ENCODE results near the gene PAQR5. TPM values are rescaled to one million over a fixed set of nuclear protein-coding genes. Genes with fewer than 3 reads are reported as not detected.
"Not testable (repeated sequence)": the region's sequence is repeated elsewhere in the genome, so short reads cannot be mapped to it uniquely, and the experiment has no call there.

The PAQR5 gene
- total RNA-seq, 1 donor from 2014 or later = not detected

DNA sequence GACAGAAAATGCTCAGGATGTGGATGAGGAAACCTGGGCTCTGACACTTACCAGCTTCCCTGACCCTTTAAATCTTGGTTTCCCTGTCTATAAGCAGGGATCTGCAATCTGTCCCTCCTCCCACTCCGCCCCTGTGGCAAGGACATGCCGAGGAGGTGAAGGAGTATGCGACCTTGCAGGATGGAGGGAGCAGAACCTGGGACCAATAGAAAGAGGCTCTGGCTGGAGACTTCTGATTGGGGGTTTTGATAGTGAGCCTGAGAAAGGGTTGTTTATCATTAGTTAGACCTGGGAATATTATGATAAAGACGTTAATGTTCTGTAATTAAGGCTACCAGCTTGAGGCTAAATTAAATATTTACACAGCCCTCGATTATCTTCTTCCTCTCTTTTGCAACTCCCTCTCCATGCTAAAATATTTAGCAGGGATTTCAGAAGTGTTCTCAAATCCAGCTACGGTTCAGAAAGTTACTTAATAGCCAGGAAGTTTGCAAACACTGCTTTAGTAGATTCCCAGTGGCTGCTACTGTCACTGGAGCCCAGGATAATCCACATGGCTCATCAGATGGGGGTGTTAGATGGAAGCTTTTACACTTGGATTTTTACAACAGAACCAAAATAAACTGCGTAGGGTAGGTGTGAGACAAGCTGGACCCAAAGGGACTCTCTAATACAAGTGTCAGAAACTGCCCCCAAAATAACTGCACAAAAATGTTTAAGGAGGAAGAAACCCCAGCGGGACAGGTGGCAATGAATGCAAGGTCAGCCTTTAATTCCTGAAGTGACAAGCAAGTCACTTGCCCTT is 9.2 kb upstream of the PAQR5 start:
- Mint-ChIP-seq H3K4me3 (no peak overlapping the region), H3K27ac (no peak overlapping the region), H3K9me3 (no peaks in the 10 kb centered on the region), H3K27me3 (no peaks in the 10 kb centered on the region), H3K4me1 (no peaks in the 10 kb centered on the region), H3K36me3 (ENCODE audit: low read depth) (no peaks in the 10 kb centered on the region)
- POLR2A ChIA-PET = no interaction called here
- DNase-seq = no peak
- intact Hi-C loops (cut with micrococcal nuclease) = no loop called here
- ATAC-seq (ENCODE audit: low read depth) = no peak
- TF ChIP-seq, protein P1, sequence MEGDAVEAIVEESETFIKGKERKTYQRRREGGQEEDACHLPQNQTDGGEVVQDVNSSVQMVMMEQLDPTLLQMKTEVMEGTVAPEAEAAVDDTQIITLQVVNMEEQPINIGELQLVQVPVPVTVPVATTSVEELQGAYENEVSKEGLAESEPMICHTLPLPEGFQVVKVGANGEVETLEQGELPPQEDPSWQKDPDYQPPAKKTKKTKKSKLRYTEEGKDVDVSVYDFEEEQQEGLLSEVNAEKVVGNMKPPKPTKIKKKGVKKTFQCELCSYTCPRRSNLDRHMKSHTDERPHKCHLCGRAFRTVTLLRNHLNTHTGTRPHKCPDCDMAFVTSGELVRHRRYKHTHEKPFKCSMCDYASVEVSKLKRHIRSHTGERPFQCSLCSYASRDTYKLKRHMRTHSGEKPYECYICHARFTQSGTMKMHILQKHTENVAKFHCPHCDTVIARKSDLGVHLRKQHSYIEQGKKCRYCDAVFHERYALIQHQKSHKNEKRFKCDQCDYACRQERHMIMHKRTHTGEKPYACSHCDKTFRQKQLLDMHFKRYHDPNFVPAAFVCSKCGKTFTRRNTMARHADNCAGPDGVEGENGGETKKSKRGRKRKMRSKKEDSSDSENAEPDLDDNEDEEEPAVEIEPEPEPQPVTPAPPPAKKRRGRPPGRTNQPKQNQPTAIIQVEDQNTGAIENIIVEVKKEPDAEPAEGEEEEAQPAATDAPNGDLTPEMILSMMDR (IDR thresholded peaks at IDR 0.05) = no peak
- CTCF ChIA-PET = no interaction called here

GRCh38 chr15:69290346-69291164 is 8.2 kb upstream of the PAQR5 start:
- CTCF ChIA-PET = no interaction called here
- Mint-ChIP-seq H3K4me3 (no peak overlapping the region), H3K9me3 (no peaks in the 10 kb centered on the region), H3K27ac (no peak overlapping the region), H3K27me3 (peaks cover 5% of the 10 kb centered on the region), H3K4me1 (no peaks in the 10 kb centered on the region), H3K36me3 (ENCODE audit: low read depth) (no peaks in the 10 kb centered on the region)
- POLR2A ChIA-PET = no interaction called here
- TF ChIP-seq, protein P1 (IDR thresholded peaks at IDR 0.05) = no peak
- intact Hi-C loops (cut with micrococcal nuclease) = no loop called here
- DNase-seq (no peak), ATAC-seq (ENCODE audit: low read depth) (no peak)

DNA sequence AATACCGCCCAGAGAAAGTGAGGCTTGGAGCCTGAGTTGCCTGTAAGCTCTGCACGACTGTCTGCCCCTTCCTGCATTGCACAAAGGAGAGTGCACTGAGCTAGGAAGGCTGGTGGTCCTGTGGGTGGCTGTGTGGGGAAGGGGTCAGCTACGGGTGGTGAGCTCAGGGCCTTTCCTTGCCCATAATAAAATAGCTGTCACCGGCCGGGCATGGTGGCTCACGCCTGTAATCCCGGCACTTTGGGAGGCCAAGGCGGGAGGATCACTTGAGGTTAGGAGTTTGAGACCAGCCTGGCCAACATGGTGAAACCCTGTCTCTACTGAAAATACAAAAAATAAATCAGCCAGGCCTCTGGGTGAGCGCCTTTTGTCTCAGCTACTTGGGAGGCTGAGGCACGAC is 7.1 kb upstream of the PAQR5 start:
- H3K27ac Mint-ChIP-seq; H3K9me3 Mint-ChIP-seq; H3K4me3 Mint-ChIP-seq; CTCF ChIA-PET; DNase-seq; intact Hi-C loops (cut with micrococcal nuclease); H3K36me3 Mint-ChIP-seq (ENCODE audit: low read depth); ATAC-seq (ENCODE audit: low read depth); H3K4me1 Mint-ChIP-seq; H3K27me3 Mint-ChIP-seq; POLR2A ChIA-PET: not testable (repeated sequence)

GRCh38 chr15:69292826-69293420 is 5.8 kb upstream of the PAQR5 start:
- ATAC-seq (ENCODE audit: low read depth) = no peak
- no peak for DNase-seq
- peaks cover 20% of the 10 kb centered on the region for H3K27me3 Mint-ChIP-seq
- intact Hi-C loops (cut with micrococcal nuclease) = no loop called here
- ChIA-PET CTCF (no interaction called here), POLR2A (no interaction called here)
- no peaks in the 10 kb centered on the region for H3K9me3 Mint-ChIP-seq
- H3K4me3 Mint-ChIP-seq = no peak overlapping the region
- H3K4me1 Mint-ChIP-seq = no peaks in the 10 kb centered on the region
- no peaks in the 10 kb centered on the region for H3K36me3 Mint-ChIP-seq (ENCODE audit: low read depth)
- no peak overlapping the region for H3K27ac Mint-ChIP-seq
- TF ChIP-seq, protein P1 (IDR thresholded peaks at IDR 0.05) = no peak

- Mint-ChIP-seq H3K27ac (no peak overlapping the region), H3K9me3 (no peaks in the 10 kb centered on the region), H3K4me3 (no peak overlapping the region), H3K4me1 (peaks cover 1% of the 10 kb centered on the region), H3K36me3 (ENCODE audit: low read depth) (no peaks in the 10 kb centered on the region), H3K27me3 (peaks cover 25% of the 10 kb centered on the region)
- POLR2A ChIA-PET = no interaction called here
- intact Hi-C loops (cut with micrococcal nuclease) = no loop called here
- TF ChIP-seq, protein P1 (IDR thresholded peaks at IDR 0.05) = no peak
- no peak for DNase-seq
- CTCF ChIA-PET = no interaction called here
- no peak for ATAC-seq (ENCODE audit: low read depth)
Measured at GRCh38 chr15:69293741-69294615, 4.7 kb upstream of the PAQR5 start.

Data from activated B cell treated with CpG ODN at 0.5 μM for 24 hours (primary cell).